Measurements from ENCODE around the gene GALR3. TPM values are rescaled to one million over a fixed set of nuclear protein-coding genes. Genes with fewer than 3 reads are reported as not detected.

Gene GALR3
- total and polyA plus RNA-seq, 2 of the 8 experiments (the other 6 are each of a cell fraction or from before 2014, with no cell fraction given), result 0.84 to 1.1 TPM

- TF ChIP-seq RXRA (IDR thresholded peaks at IDR 0.05; ENCODE audit: insufficient read depth, low read depth, low read length), result no peak
- no peak for TF ChIP-seq KDM1A (IDR thresholded peaks at IDR 0.05; ENCODE audit: borderline replicate concordance, low read length)
- TF ChIP-seq RNF2 (IDR thresholded peaks at IDR 0.05; ENCODE audit: borderline replicate concordance, low read depth, low read length, missing control alignments, poor library complexity, severe bottlenecking), result peak; percentile 32
- no peak for TF ChIP-seq CTBP2 (IDR thresholded peaks at IDR 0.05; ENCODE audit: borderline replicate concordance, insufficient read depth, insufficient read length, low read length)
- TF ChIP-seq TAF1 (IDR thresholded peaks at IDR 0.05; ENCODE audit: low read depth, low read length), result 0 out of 2 replicates have a peak, but pooled peaks have one; percentile 8
- peak; percentile 50; the same call in 1 of the 2 replicates for TF ChIP-seq MAX (IDR thresholded peaks at IDR 0.05)
- TF ChIP-seq SAP30 (IDR thresholded peaks at IDR 0.05; ENCODE audit: insufficient read depth, insufficient replicate concordance, low read length), result peak; percentile 64
- TF ChIP-seq SIN3A (conservative IDR thresholded peaks at IDR 0.05 in 1 of 2, IDR thresholded peaks at IDR 0.05 in 1 of 2; ENCODE audit: low read depth in 1 of 2, low read length in 2 of 2), result peak in 1 of 2 experiments; percentile 32; a peak in 2 of 4 replicates
- no peak for TF ChIP-seq TAF7 (optimal IDR thresholded peaks at IDR 0.05; ENCODE audit: borderline replicate concordance, low read depth, low read length)
- no peak for TF ChIP-seq POLR2A (IDR thresholded peaks at IDR 0.05; ENCODE audit: control extremely low read depth in 1 of 2, low read depth in 2 of 2, low read length in 2 of 2)
- TF ChIP-seq USF2 (IDR thresholded peaks at IDR 0.05; ENCODE audit: low read length), result no peak
- no peak for TF ChIP-seq E2F6 (IDR thresholded peaks at IDR 0.05)
- no peak for TF ChIP-seq YY1 (IDR thresholded peaks at IDR 0.05; ENCODE audit: low read depth, low read length)
- TF ChIP-seq CHD1 (IDR thresholded peaks at IDR 0.05; ENCODE audit: low read depth, low read length), result no peak
- peak; percentile 56; the same call in 1 of the 2 replicates for TF ChIP-seq CEBPB (IDR thresholded peaks at IDR 0.05; ENCODE audit: low read depth, low read length)
- peak; percentile 16 for TF ChIP-seq ASH2L (IDR thresholded peaks at IDR 0.05; ENCODE audit: low read length)
- TF ChIP-seq GTF2F1 (IDR thresholded peaks at IDR 0.05; ENCODE audit: borderline replicate concordance, low read depth, low read length), result no peak
- peak in 1 of 2 experiments; percentile 5; a peak in 1 of 4 replicates for TF ChIP-seq HDAC2 (IDR thresholded peaks at IDR 0.05; ENCODE audit: borderline replicate concordance in 1 of 2, low read depth in 2 of 2, low read length in 2 of 2)
- no peak for TF ChIP-seq JUN (IDR thresholded peaks at IDR 0.05; ENCODE audit: low read depth, low read length)
- no peak; the same call in 1 of the 2 replicates for TF ChIP-seq RBBP5 (IDR thresholded peaks at IDR 0.05; ENCODE audit: borderline replicate concordance, low read depth, low read length)
Observed at GRCh38 chr22:37802310-37803194, 20.6 kb upstream of the GALR3 start (continued).

Data from H1 (cell line).